ENCODE measurements around the gene SULT4A1.

GRCh38 chr22:43900206-43900605, 37.9 kb upstream of the SULT4A1 start:
- TF ChIP-seq EZH2 (IDR thresholded peaks at IDR 0.05; ENCODE audit: borderline replicate concordance, insufficient read depth, low read depth, low read length, poor library complexity, severe bottlenecking) (no peak), CTCF (IDR thresholded peaks at IDR 0.05) (no peak)

Measured in B cell (primary cell).